ENCODE measurements around the gene PPP1R3F.

PPP1R3F gene

DNA sequence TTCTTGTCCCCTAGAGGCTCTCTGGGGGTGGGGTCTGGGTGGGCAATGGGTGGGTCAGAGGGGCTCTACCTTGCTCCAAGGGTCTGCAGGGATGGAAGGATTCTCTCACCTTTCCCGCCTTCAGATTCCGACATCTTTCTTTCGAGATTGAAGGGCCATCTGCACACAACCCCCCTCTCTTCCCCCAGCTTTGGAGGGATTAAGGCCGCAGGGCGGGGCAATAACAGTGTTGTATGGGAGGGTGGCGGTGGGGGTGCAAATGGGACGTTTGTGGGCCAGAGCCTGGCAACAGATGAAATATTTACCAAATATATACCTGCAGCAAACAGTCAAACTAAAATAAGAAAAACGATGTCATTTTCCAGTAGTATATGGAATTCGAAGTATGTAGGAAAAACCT is 36.4 kb upstream of the PPP1R3F start, which contains the start of gene CACNA1F:
TSS of gene CACNA1F (minus strand) at position 165 of the 400 bp plus-strand sequence. CDS start at position 134, 31 bp downstream.
- Histone ChIP-seq H3K27me3 (ENCODE audit: control insufficient read depth in 1 of 2, insufficient read depth in 2 of 2, low read length in 2 of 2) (peaks cover 0 to 12% of the 10 kb centered on the region in 2 donors), H3K4me3 (ENCODE audit: low read depth in 1 of 2, low read length in 2 of 2) (no peak within 1 kb of the TSS), H3K9ac (ENCODE audit: low read length) (no peak within 1 kb of the TSS)

DNA sequence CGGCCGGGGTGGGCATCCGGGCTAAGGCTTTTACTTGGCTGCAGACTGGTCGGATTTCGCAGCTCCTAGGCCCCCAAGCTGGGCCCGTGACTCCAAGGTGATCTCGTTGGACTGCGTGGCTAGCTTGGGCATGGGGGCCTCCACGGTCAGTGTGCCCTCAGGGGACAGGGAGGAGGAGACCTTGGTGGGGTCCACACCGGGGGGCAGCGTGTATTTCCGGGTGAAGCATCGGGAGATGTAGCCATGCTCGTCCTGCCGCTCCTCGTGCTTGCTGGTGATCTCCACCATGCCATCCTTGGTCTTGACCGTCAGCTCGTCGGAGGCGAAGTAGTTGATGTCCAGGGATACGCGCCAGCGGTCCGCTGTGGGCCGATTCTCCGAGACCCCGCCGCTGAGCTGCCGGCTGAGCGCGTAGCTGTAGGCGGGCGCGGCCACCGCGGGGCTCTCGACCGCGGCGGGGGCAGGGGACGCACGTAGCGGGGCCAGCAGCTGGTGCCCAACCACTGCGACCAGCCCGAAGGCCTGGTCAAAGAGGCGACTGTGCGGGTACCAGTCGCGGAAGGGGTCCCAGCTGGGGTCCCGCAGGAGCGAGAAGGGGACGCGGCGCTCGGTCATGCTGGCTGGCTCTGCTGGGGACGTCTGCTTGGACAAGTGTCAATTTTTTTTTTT is 35.6 kb upstream of the PPP1R3F start:
- H3K9me3 ChIP-seq (ENCODE audit: low read length): no peaks in the 10 kb centered on the region
- H3K4me1 ChIP-seq (ENCODE audit: insufficient read depth, low read length): peaks cover 3% of the 10 kb centered on the region
- no peak overlapping the region for H3K9ac ChIP-seq (ENCODE audit: low read length)
- no peak overlapping the region for H3K4me3 ChIP-seq (ENCODE audit: low read depth in 1 of 2, low read length in 2 of 2)
- no peaks in the 10 kb centered on the region for H3K36me3 ChIP-seq (ENCODE audit: insufficient read depth, low read length)
- no peak overlapping the region for H3K27ac ChIP-seq (ENCODE audit: low read depth, low read length)
- peaks cover 0 to 12% of the 10 kb centered on the region in 2 donors for H3K27me3 ChIP-seq (ENCODE audit: control insufficient read depth in 1 of 2, insufficient read depth in 2 of 2, low read length in 2 of 2)

More for the DNA sequence above, 36.4 kb upstream of the PPP1R3F start, which contains the start of gene CACNA1F:
- H3K27ac ChIP-seq (ENCODE audit: low read depth, low read length): no peak within 1 kb of the TSS
- H3K4me1 ChIP-seq (ENCODE audit: insufficient read depth, low read length): peaks cover 3% of the 10 kb centered on the region
- no peaks in the 10 kb centered on the region for H3K9me3 ChIP-seq (ENCODE audit: low read length)
- no peaks in the 10 kb centered on the region for H3K36me3 ChIP-seq (ENCODE audit: insufficient read depth, low read length)

DNA sequence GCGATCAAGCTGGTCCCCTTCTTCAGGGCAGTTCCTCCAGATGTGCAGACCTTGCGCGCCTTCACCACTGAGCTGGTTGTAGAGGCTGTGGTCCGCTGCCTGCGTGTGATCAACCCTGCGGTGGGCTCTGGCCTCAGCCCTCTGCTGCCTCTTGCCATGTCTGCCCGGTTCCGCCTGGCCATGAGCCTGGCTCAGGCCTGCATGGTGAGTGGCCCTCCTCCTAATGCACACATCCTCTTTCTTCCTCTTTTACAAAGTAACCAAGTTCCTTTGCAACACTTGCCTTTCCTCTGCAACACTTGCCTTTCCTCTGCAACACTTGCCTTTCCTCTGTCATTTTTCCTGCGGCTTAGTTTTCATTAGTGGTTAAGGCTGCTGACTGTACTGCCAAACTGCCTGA is 32.5 kb upstream of the PPP1R3F start:
- Histone ChIP-seq H3K9me3 (ENCODE audit: low read length) (no peaks in the 10 kb centered on the region), H3K4me3 (ENCODE audit: low read depth in 1 of 2, low read length in 2 of 2) (no peak overlapping the region), H3K9ac (ENCODE audit: low read length) (no peak overlapping the region), H3K36me3 (ENCODE audit: insufficient read depth, low read length) (no peaks in the 10 kb centered on the region), H3K27ac (ENCODE audit: low read depth, low read length) (no peak overlapping the region), H3K4me1 (ENCODE audit: insufficient read depth, low read length) (peaks cover 3% of the 10 kb centered on the region), H3K27me3 (ENCODE audit: control insufficient read depth in 1 of 2, insufficient read depth in 2 of 2, low read length in 2 of 2) (peaks cover 0 to 6% of the 10 kb centered on the region in 2 donors)

DNA sequence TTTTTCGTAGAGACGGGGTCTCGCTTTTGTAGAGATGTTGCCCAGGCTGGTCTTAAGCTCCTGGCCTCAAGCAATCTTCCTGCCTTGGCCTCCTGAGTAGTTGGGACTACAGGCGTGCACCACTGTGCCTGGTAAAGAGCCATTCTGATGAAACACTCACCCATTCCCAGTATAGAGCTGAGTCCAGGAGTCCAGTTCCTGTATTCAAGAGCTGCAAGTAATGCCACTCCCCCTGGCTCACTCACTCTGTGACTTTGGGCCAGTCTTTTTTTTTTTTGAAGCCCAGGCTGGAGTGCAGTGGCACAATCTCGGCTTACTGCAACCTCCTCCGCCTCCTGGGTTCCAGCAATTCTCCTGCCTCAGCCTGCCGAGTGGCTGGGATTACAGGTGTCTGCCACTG is 30.9 kb upstream of the PPP1R3F start:
- Histone ChIP-seq H3K9me3 (ENCODE audit: low read length) (no peaks in the 10 kb centered on the region), H3K27ac (ENCODE audit: low read depth, low read length) (no peak overlapping the region), H3K27me3 (ENCODE audit: control insufficient read depth in 1 of 2, insufficient read depth in 2 of 2, low read length in 2 of 2) (peaks cover 0 to 6% of the 10 kb centered on the region in 2 donors), H3K36me3 (ENCODE audit: insufficient read depth, low read length) (peaks cover 11% of the 10 kb centered on the region), H3K4me1 (ENCODE audit: insufficient read depth, low read length) (peaks cover 3% of the 10 kb centered on the region), H3K4me3 (ENCODE audit: low read depth in 1 of 2, low read length in 2 of 2) (no peak overlapping the region), H3K9ac (ENCODE audit: low read length) (no peak overlapping the region)

DNA sequence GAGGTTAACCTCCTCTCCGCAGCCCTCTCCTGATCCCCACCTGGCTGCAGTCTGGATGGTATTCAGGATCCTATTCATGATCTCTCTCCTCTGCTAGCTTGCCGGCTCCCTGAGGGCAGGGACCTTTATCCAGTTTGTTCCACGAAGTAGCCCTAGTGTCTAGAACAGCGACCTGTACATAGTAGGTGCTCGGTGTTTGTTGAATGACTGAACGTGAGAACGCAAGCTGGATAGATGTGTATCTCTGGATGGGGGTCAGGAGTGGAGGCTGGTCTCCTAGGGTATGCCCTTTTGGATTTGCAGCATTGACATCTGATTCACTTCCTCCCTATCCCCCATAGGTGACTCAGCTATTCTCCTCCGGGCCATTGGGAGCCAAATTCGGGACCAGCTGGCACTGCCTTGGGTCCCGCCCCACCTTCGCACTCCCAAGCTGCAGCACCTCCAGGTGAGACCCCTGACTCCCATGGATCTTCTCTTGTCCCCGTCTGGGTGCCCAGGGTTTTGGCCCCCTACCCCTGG is 27.0 kb upstream of the PPP1R3F start:
- Histone ChIP-seq H3K27me3 (ENCODE audit: control insufficient read depth in 1 of 2, insufficient read depth in 2 of 2, low read length in 2 of 2) (no peaks in the 10 kb centered on the region), H3K9me3 (ENCODE audit: low read length) (no peaks in the 10 kb centered on the region), H3K9ac (ENCODE audit: low read length) (no peak overlapping the region), H3K36me3 (ENCODE audit: insufficient read depth, low read length) (peaks cover 22% of the 10 kb centered on the region), H3K4me1 (ENCODE audit: insufficient read depth, low read length) (no peaks in the 10 kb centered on the region), H3K27ac (ENCODE audit: low read depth, low read length) (no peak overlapping the region), H3K4me3 (ENCODE audit: low read depth in 1 of 2, low read length in 2 of 2) (no peak overlapping the region)

DNA sequence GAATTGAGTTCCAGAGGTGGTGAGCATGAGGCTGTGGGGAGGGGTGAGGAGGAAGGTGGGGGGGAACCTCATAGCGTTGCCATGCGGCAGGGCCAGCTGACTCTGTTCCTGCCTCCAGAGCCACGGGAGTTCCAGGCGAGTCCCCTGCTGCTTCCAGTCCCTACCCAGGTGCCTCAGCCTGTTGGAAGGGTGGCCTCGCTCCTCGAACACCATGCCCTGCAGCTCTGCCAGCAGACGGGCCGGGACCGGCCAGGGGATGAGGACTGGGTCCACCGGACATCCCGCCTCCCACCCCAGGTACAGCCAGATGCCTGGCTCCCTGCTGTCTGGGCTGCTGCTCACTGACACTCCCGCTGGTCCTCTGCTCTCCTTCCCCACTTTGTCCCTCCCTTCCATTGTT is 26.4 kb upstream of the PPP1R3F start:
- Histone ChIP-seq H3K27me3 (ENCODE audit: control insufficient read depth in 1 of 2, insufficient read depth in 2 of 2, low read length in 2 of 2) (no peaks in the 10 kb centered on the region), H3K36me3 (ENCODE audit: insufficient read depth, low read length) (peaks cover 22% of the 10 kb centered on the region), H3K27ac (ENCODE audit: low read depth, low read length) (no peak overlapping the region), H3K9me3 (ENCODE audit: low read length) (no peaks in the 10 kb centered on the region), H3K9ac (ENCODE audit: low read length) (no peak overlapping the region), H3K4me1 (ENCODE audit: insufficient read depth, low read length) (no peaks in the 10 kb centered on the region), H3K4me3 (ENCODE audit: low read depth in 1 of 2, low read length in 2 of 2) (no peak overlapping the region)

DNA sequence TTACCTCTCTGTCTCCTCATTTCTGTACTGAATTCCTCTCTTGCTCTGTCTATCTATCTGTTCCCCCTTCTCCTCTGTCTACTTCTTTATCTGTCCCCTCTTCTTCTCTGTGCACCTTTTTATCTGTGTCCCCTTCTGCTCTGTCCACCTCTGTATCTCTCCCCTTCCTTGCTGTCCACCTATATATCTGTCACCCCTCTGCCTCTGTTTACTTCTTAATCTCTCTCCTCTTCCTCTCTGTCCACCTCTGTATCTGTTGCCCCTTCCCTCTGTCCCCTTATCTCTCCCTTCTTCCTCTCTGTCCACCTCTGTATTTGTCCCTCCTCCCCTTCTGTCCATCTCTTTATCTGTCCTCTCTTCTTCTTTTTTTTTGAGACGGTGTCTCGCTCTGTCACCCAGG is 25.4 kb upstream of the PPP1R3F start:
- Histone ChIP-seq H3K9ac (ENCODE audit: low read length) (no peak overlapping the region), H3K36me3 (ENCODE audit: insufficient read depth, low read length) (peaks cover 22% of the 10 kb centered on the region), H3K4me3 (ENCODE audit: low read depth in 1 of 2, low read length in 2 of 2) (no peak overlapping the region), H3K4me1 (ENCODE audit: insufficient read depth, low read length) (no peaks in the 10 kb centered on the region), H3K9me3 (ENCODE audit: low read length) (no peaks in the 10 kb centered on the region), H3K27ac (ENCODE audit: low read depth, low read length) (no peak overlapping the region), H3K27me3 (ENCODE audit: control insufficient read depth in 1 of 2, insufficient read depth in 2 of 2, low read length in 2 of 2) (no peaks in the 10 kb centered on the region)

DNA sequence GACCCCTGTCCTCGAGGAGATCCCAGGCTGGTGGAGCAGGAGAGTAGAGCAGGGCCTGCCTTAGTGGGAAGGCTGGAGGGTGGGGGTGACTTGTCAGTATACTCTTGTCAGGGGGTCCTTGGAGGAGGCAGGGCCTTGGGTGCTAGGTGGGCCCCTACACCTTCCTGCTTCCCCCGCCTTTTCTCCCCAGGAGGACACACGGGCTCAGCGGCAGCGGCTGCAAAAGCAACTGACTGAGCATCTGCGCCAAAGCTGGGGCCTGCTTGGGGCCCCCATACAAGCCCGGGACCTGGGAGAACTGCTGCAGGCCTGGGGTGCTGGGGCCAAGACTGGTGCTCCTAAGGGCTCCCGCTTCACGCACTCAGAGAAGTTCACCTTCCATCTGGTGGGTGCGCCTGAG is 23.1 kb upstream of the PPP1R3F start:
- peaks cover 22% of the 10 kb centered on the region for H3K36me3 ChIP-seq (ENCODE audit: insufficient read depth, low read length)
- H3K9me3 ChIP-seq (ENCODE audit: low read length): no peaks in the 10 kb centered on the region
- H3K4me1 ChIP-seq (ENCODE audit: insufficient read depth, low read length): no peaks in the 10 kb centered on the region
- H3K27ac ChIP-seq (ENCODE audit: low read depth, low read length): no peak overlapping the region
- no peak overlapping the region for H3K9ac ChIP-seq (ENCODE audit: low read length)
- H3K4me3 ChIP-seq (ENCODE audit: low read depth in 1 of 2, low read length in 2 of 2): no peak overlapping the region
- H3K27me3 ChIP-seq (ENCODE audit: control insufficient read depth in 1 of 2, insufficient read depth in 2 of 2, low read length in 2 of 2): no peaks in the 10 kb centered on the region

DNA sequence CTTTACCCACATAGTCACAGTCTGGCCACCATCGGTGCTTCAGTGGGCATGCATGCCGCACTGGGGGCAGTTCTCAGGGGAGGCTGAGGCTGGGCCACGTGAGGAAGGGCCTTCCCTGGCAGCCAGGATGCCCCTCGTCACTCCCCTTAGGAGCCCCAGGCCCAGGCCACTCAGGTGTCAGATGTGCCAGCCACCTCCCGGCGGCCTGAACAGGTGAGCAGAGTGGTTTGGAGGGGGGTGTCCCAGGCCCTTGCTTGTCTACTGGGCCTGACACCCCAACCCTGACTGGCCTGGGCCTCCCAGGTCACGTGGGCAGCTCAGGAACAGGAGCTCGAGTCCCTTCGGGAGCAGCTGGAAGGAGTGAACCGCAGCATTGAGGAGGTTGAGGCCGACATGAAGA is 22.2 kb upstream of the PPP1R3F start:
- Histone ChIP-seq H3K9me3 (ENCODE audit: low read length) (no peaks in the 10 kb centered on the region), H3K36me3 (ENCODE audit: insufficient read depth, low read length) (peaks cover 22% of the 10 kb centered on the region)

DNA sequence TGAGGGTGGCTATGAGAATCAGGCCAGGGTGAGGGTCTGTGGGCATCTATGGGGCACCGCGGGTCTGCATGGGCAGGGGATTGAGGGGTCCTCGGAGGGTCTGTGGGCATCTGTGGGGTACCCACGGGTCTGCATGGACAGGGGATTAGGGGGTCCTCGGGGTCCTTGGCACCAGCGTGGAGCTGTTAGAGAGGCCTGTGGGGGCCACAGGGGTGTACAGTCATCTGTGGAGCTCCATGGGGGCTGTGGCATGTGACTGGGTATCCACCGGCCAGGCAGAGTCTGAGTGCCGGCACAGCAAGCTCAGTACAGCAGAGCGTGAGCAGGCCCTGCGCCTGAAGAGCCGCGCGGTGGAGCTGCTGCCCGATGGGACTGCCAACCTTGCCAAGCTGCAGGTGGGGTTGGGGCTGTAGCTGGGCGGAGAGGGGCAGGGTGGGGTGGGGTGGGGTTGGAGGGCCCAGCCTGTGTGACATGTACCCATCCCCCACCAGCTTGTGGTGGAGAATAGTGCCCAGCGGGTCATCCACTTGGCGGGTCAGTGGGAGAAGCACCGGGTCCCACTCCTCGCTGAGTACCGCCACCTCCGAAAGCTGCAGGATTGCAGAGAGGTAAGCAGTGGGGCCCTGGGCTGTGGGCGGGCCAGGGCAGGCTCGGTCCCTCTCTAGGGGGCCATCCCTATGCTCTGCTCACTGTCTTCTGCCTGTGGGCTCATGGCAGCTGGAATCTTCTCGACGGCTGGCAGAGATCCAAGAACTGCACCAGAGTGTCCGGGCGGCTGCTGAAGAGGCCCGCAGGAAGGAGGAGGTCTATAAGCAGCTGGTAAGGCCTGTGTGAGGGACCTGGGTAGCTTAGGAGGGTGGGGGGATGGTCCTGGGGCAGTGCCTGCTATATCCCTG is 21.4 kb upstream of the PPP1R3F start:
- H3K27me3 ChIP-seq (ENCODE audit: control insufficient read depth in 1 of 2, insufficient read depth in 2 of 2, low read length in 2 of 2): no peaks in the 10 kb centered on the region
- H3K27ac ChIP-seq (ENCODE audit: low read depth, low read length): no peak overlapping the region
- H3K4me1 ChIP-seq (ENCODE audit: insufficient read depth, low read length): no peaks in the 10 kb centered on the region
- no peaks in the 10 kb centered on the region for H3K9me3 ChIP-seq (ENCODE audit: low read length)
- H3K4me3 ChIP-seq (ENCODE audit: low read depth in 1 of 2, low read length in 2 of 2): no peak overlapping the region
- H3K9ac ChIP-seq (ENCODE audit: low read length): no peak overlapping the region
- peaks cover 17% of the 10 kb centered on the region for H3K36me3 ChIP-seq (ENCODE audit: insufficient read depth, low read length)

More for the DNA sequence above, 22.2 kb upstream of the PPP1R3F start:
- H3K27ac ChIP-seq (ENCODE audit: low read depth, low read length): no peak overlapping the region
- H3K9ac ChIP-seq (ENCODE audit: low read length): no peak overlapping the region
- no peaks in the 10 kb centered on the region for H3K27me3 ChIP-seq (ENCODE audit: control insufficient read depth in 1 of 2, insufficient read depth in 2 of 2, low read length in 2 of 2)
- no peak overlapping the region for H3K4me3 ChIP-seq (ENCODE audit: low read depth in 1 of 2, low read length in 2 of 2)
- H3K4me1 ChIP-seq (ENCODE audit: insufficient read depth, low read length): no peaks in the 10 kb centered on the region

DNA sequence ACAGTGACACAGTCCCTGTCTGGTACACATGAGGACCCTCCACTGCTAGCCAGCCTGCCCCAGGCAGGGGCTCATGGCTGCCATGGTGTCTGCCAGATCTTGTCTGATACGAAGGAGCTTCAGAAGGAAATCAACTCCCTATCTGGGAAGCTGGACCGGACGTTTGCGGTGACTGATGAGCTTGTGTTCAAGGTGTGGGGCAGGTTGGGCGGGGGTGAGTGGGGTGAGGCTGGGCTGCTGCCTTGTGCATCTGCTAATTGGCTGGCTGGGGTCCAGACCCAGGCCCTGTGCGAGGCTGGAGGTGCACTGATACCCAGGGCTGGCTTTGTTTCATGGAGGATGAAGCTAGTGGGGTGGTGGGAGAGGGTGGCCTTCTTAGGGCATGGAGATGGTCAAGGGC is 20.5 kb upstream of the PPP1R3F start:
- Histone ChIP-seq H3K9me3 (ENCODE audit: low read length) (no peaks in the 10 kb centered on the region), H3K36me3 (ENCODE audit: insufficient read depth, low read length) (peaks cover 10% of the 10 kb centered on the region), H3K4me1 (ENCODE audit: insufficient read depth, low read length) (no peaks in the 10 kb centered on the region), H3K9ac (ENCODE audit: low read length) (no peak overlapping the region), H3K27me3 (ENCODE audit: control insufficient read depth in 1 of 2, insufficient read depth in 2 of 2, low read length in 2 of 2) (no peaks in the 10 kb centered on the region), H3K27ac (ENCODE audit: low read depth, low read length) (no peak overlapping the region), H3K4me3 (ENCODE audit: low read depth in 1 of 2, low read length in 2 of 2) (no peak overlapping the region)

Measured in muscle layer of colon (tissue), 2 donors.